OCI-LY1 (cell line): ENCODE data around the gene NXN.

Source experiments
- CTCF ChIP-seq: fragments of 200-600 bp; sonication (generic), shearing (Covaris generic); IDR thresholded peaks from 2 replicates; pipeline ENCODE4 v1.5.1; 2017; ENCODE audit warnings: mild to moderate bottlenecking, antibody characterized with exemption, low read length, moderate library complexity, mixed read lengths
- EZH2 ChIP-seq: fragments of 200-600 bp; sonication (generic), shearing (Covaris generic); IDR thresholded peaks from 2 replicates; pipeline ENCODE4 v1.8.0; 2017; ENCODE audit warnings: borderline replicate concordance, mixed run types, mild to moderate bottlenecking, antibody characterized with exemption, low read length, moderate library complexity, mixed read lengths

GRCh38 chr17:907725-908124 lies 71.9 kb downstream of the NXN start:
- TF ChIP-seq CTCF, result no peak
- TF ChIP-seq EZH2, result no peak
